IMR-90 (cell line): ENCODE measurements around the gene ALDOB. TPM values are rescaled to one million over a fixed set of nuclear protein-coding genes. Genes with fewer than 3 reads are reported as not detected.

Experiments used
- ATAC-seq: fragments of 200-7000 bp; cut with Tn5 transposase; 2 replicates; pipeline ENCODE4 v1.9.1; 2020; ENCODE audit warnings: low read depth, mild to moderate bottlenecking, moderate library complexity
- BruUV-seq: library from RNA; stranded (reverse); fragments of 400-500 nt; replicated peaks from 2 replicates; lab custom pipeline; 2021; lab: Mats Ljungman, UMichigan
- CTCF ChIA-PET: fragments of 300-600 bp; formaldehyde crosslinking; extraction: SDS; loops from one replicate; lab custom pipeline; 2021; ENCODE audit warnings: antibody characterized with exemption; lab: Yijun Ruan, JAX
- POLR2A ChIA-PET: fragments of 300-600 bp; sonication (Branson Sonifier 250); formaldehyde crosslinking; loops from one replicate; lab custom pipeline; 2022; ENCODE audit warnings: antibody characterized with exemption; ENCODE audit not compliant: unreplicated experiment; lab: Charles Lee
- DNase-seq: peaks from one replicate; pipeline ENCODE4 v3.0.0; 2013
- H2AFZ ChIP-seq: replicated peaks from 2 replicates; pipeline ENCODE3; 2013; ENCODE audit warnings: low read length, mild to moderate bottlenecking; ENCODE audit not compliant: poor library complexity
- H2AK5ac ChIP-seq: 2 replicates; pipeline ENCODE4 v1.6.1; 2013; ENCODE audit warnings: low read depth, low read length, inconsistent platforms
- H2AK9ac ChIP-seq: replicated peaks from 2 replicates; pipeline ENCODE3; 2013; ENCODE audit warnings: mild to moderate bottlenecking, low read depth, low read length, moderate library complexity; ENCODE audit not compliant: poor library complexity
- H2BK120ac ChIP-seq: 2 replicates; pipeline ENCODE4 v1.6.1; 2013; ENCODE audit warnings: low read depth, low read length, inconsistent platforms
- H2BK15ac ChIP-seq: 3 replicates; pipeline ENCODE4 v1.6.1; 2013; ENCODE audit warnings: low read depth, low read length, inconsistent platforms
- H2BK20ac ChIP-seq: 2 replicates; pipeline ENCODE4 v1.6.1; 2013; ENCODE audit warnings: low read depth, mild to moderate bottlenecking, inconsistent platforms, low read length, moderate library complexity
- H2BK5ac ChIP-seq: 2 replicates; pipeline ENCODE4 v1.6.1; 2013; ENCODE audit warnings: mild to moderate bottlenecking, low read depth, low read length, inconsistent platforms; ENCODE audit not compliant: poor library complexity, severe bottlenecking
- H3K14ac ChIP-seq: replicated peaks from 2 replicates; pipeline ENCODE4 v1.6.1; 2013; ENCODE audit warnings: low read depth, low read length, inconsistent platforms
- H3K18ac ChIP-seq: 2 replicates; pipeline ENCODE4 v1.6.1; 2013; ENCODE audit warnings: low read depth, low read length, control low read depth
- H3K23ac ChIP-seq: 2 replicates; pipeline ENCODE4 v1.6.1; 2013; ENCODE audit warnings: low read depth, low read length, inconsistent platforms
- H3K27ac ChIP-seq: 2 replicates; pipeline ENCODE4 v1.5.1; 2013; ENCODE audit warnings: mild to moderate bottlenecking, control low read depth, low read length; ENCODE audit not compliant: insufficient read depth
- H3K27me3 ChIP-seq: 2 replicates; pipeline ENCODE4 v1.6.1; 2013; ENCODE audit warnings: low read length; ENCODE audit not compliant: control insufficient read depth, insufficient read depth
- H3K36me3 ChIP-seq: 2 replicates; pipeline ENCODE4 v1.6.1; 2013; ENCODE audit warnings: low read length, mixed read lengths; ENCODE audit not compliant: control insufficient read depth, insufficient read depth
- H3K4ac ChIP-seq: 2 replicates; pipeline ENCODE4 v1.6.1; 2013; ENCODE audit warnings: low read depth, low read length, inconsistent platforms
- H3K4me1 ChIP-seq: 2 replicates; pipeline ENCODE4 v1.6.1; 2013; ENCODE audit warnings: low read length, mixed read lengths; ENCODE audit not compliant: control insufficient read depth, insufficient read depth
- H3K4me2 ChIP-seq: 2 replicates; pipeline ENCODE4 v1.6.1; 2013; ENCODE audit warnings: low read depth, mild to moderate bottlenecking, control low read depth, low read length, moderate library complexity
- H3K4me3 ChIP-seq: 2 replicates; pipeline ENCODE4 v1.5.1; 2013; ENCODE audit warnings: low read depth, mild to moderate bottlenecking, control low read depth, low read length, moderate library complexity; ENCODE audit not compliant: insufficient read depth
- H3K56ac ChIP-seq: 2 replicates; pipeline ENCODE4 v1.6.1; 2013; ENCODE audit warnings: low read length, inconsistent platforms; ENCODE audit not compliant: insufficient read depth; ENCODE audit errors: extremely low read depth
- H3K79me1 ChIP-seq, 2 experiments: 2 replicates each; pipeline ENCODE4 v1.6.1; 2013; ENCODE audit warnings: low read length in 2 of 2, inconsistent platforms in 1 of 2, low read depth in 1 of 2
- H3K9ac ChIP-seq: 2 replicates; pipeline ENCODE4 v1.6.1; 2013; ENCODE audit warnings: low read depth, low read length, control low read depth
- H3K9me1 ChIP-seq: 2 replicates; pipeline ENCODE4 v1.6.1; 2013; ENCODE audit warnings: low read length, inconsistent platforms; ENCODE audit not compliant: insufficient read depth
- H3K9me3 ChIP-seq: 2 replicates; pipeline ENCODE4 v1.6.1; 2013; ENCODE audit warnings: low read length; ENCODE audit not compliant: control insufficient read depth, insufficient read depth
- H4K20me1 ChIP-seq: 2 replicates; pipeline ENCODE4 v1.6.1; 2013; ENCODE audit warnings: low read length, inconsistent platforms; ENCODE audit not compliant: insufficient read depth
- H4K5ac ChIP-seq: 2 replicates; pipeline ENCODE4 v1.6.1; 2013; ENCODE audit warnings: mild to moderate bottlenecking, low read depth, low read length, control low read depth
- H4K8ac ChIP-seq, 2 experiments: 2 replicates each; pipeline ENCODE4 v1.6.1; 2013; ENCODE audit warnings: low read depth in 2 of 2, low read length in 2 of 2, control low read depth in 1 of 2, inconsistent platforms in 1 of 2
- H4K91ac ChIP-seq: 2 replicates; pipeline ENCODE4 v1.6.1; 2013; ENCODE audit warnings: low read depth, low read length, inconsistent platforms; ENCODE audit not compliant: insufficient read depth
- CEBPB ChIP-seq: IDR thresholded peaks from 2 replicates; pipeline ENCODE4 v1.6.1; 2012; ENCODE audit warnings: low read depth, low read length, improper control_type of control experiment
- CHD1 ChIP-seq: IDR thresholded peaks from 2 replicates; pipeline ENCODE4 v1.6.1; 2012; ENCODE audit warnings: low read depth, low read length, improper control_type of control experiment
- CTCF ChIP-seq: conservative IDR thresholded peaks from 2 replicates; pipeline ENCODE4 v1.5.1; 2012; ENCODE audit warnings: mild to moderate bottlenecking, low read depth, low read length, improper control_type of control experiment
- FOS ChIP-seq: fragments of 150-350 bp; IDR thresholded peaks from 2 replicates; pipeline ENCODE4 v1.6.1; 2016; ENCODE audit warnings: low read depth, low read length
- MAZ ChIP-seq: IDR thresholded peaks from 2 replicates; pipeline ENCODE4 v1.6.1; 2012; ENCODE audit warnings: low read depth, mild to moderate bottlenecking, low read length, improper control_type of control experiment, moderate library complexity, borderline replicate concordance
- MXI1 ChIP-seq: IDR thresholded peaks from 2 replicates; pipeline ENCODE4 v1.6.1; 2012; ENCODE audit warnings: low read depth, mild to moderate bottlenecking, low read length, moderate library complexity, borderline replicate concordance
- RAD21 ChIP-seq: IDR thresholded peaks from 2 replicates; pipeline ENCODE4 v1.6.1; 2012; ENCODE audit warnings: low read length, improper control_type of control experiment
- USF2 ChIP-seq: fragments of 150-350 bp; IDR thresholded peaks from 2 replicates; pipeline ENCODE4 v1.6.1; 2017; ENCODE audit warnings: mild to moderate bottlenecking, antibody characterized with exemption, low read length, low read depth
- WGBS, 2 experiments: methylation state at CpG; one replicate each; pipeline versions ENCODE4 v1.1.5 to v1.1.7; 2013; ENCODE audit warnings: missing lambda C conversion rate in 2 of 2; ENCODE audit not compliant: insufficient read length in 1 of 2; ENCODE audit errors: extremely low coverage in 2 of 2; 5-methylcytosine and 5-hydroxymethylcytosine counted together
- dilution Hi-C: fragments of 300-500 bp; cut with HindIII; formaldehyde crosslinking; loops from one replicate; pipeline ENCODE4 v1.14.3; 2018; ENCODE audit warnings: low sequenced_read_pairs; ENCODE audit not compliant: unreplicated experiment
- in situ Hi-C: fragments of 300-500 bp; cut with MboI; formaldehyde crosslinking; loops from 3 replicates; pipeline ENCODE4 v1.14.3; 2019; ENCODE audit warnings: low sequenced_read_pairs, inconsistent platforms, mixed read lengths
- intact Hi-C: fragments of 100-400 bp; cut with micrococcal nuclease; formaldehyde crosslinking; loops from 2 replicates; pipeline ENCODE4 v1.10.0; 2022
- polyA plus RNA-seq, 3 experiments: library from polyadenylated mRNA; depleted of rRNA; stranded (reverse); fragments of >200 nt; gene quantifications; 2 replicates each; pipeline ENCODE4 v1.2.3, GENCODE V29; 2012; ENCODE audit warnings: low replicate concordance in 1 of 3
- total RNA-seq: library from RNA; depleted of rRNA; stranded (reverse); fragments of >200 nt; gene quantifications from 2 replicates; pipeline ENCODE4 v1.2.3, GENCODE V29; 2012

The ALDOB gene
- total and polyA plus RNA-seq, 2 of the 4 experiments (the other 2 are of a cell fraction), result not detected

- Histone ChIP-seq H3K23ac (no peak overlapping the region), H2BK120ac (no peak overlapping the region), H2AK5ac (no peak overlapping the region), H3K9ac (no peak overlapping the region), H3K36me3 (no peaks in the 10 kb centered on the region), H2AK9ac (no peak overlapping the region), H2BK5ac (no peak overlapping the region), H3K56ac (no peak overlapping the region), H3K9me3 (no peaks in the 10 kb centered on the region), H3K79me1 (no peaks in the 10 kb centered on the region), H3K27ac (no peak overlapping the region), H3K14ac (no peak overlapping the region), H3K4me1 (peaks cover 7% of the 10 kb centered on the region; the same call in 1 of the 2 replicates), H2AFZ (no peak overlapping the region), H3K4me3 (no peak overlapping the region), H4K8ac (no peak overlapping the region), H2BK15ac (no peak overlapping the region), H3K27me3 (peaks cover 2% of the 10 kb centered on the region; the same call in 1 of the 2 replicates), H4K91ac (no peak overlapping the region), H3K4ac (no peak overlapping the region), H2BK20ac (no peak overlapping the region), H3K18ac (no peak overlapping the region), H3K4me2 (no peak overlapping the region; the same call in 1 of the 2 replicates), H4K20me1 (no peaks in the 10 kb centered on the region), H4K5ac (no peak overlapping the region), H3K9me1 (no peaks in the 10 kb centered on the region)
- in situ Hi-C loops, result no loop called here
- no CpG with 5 or more reads among the region's 4 CpGs for WGBS, 2 experiments
- ChIA-PET CTCF (interaction anchor here (1.1 kb wide), 2 partner anchors 11 to 31 kb away, joined by 3 to 4 read pairs; no protein-coding TSS in a partner anchor), POLR2A (interaction anchor here (0.7 kb wide), 1 partner anchor 59 kb away, joined by 4 read pairs; no protein-coding TSS in a partner anchor)
- dilution Hi-C loops, result no loop called here
- ATAC-seq, result peak; percentile 56
- peak; percentile 65 for DNase-seq
- BruUV-seq, result no TSS peak
- TF ChIP-seq USF2, result no peak
- TF ChIP-seq CHD1, result no peak
- no peak for TF ChIP-seq MAZ
- no peak for TF ChIP-seq RAD21
- TF ChIP-seq CEBPB, result 0 out of 2 replicates have a peak, but pooled peaks have one; percentile 15
- TF ChIP-seq FOS, result 0 out of 2 replicates have a peak, but pooled peaks have one; percentile 9
- TF ChIP-seq CTCF, result no peak
- no peak for TF ChIP-seq MXI1
- intact Hi-C loops, result no loop called here
These were observed 18.4 kb upstream of the ALDOB start for GRCh38 chr9:101453776-101454570.
